ENCODE measurements around the gene IQCH.

The IQCH gene

DNA sequence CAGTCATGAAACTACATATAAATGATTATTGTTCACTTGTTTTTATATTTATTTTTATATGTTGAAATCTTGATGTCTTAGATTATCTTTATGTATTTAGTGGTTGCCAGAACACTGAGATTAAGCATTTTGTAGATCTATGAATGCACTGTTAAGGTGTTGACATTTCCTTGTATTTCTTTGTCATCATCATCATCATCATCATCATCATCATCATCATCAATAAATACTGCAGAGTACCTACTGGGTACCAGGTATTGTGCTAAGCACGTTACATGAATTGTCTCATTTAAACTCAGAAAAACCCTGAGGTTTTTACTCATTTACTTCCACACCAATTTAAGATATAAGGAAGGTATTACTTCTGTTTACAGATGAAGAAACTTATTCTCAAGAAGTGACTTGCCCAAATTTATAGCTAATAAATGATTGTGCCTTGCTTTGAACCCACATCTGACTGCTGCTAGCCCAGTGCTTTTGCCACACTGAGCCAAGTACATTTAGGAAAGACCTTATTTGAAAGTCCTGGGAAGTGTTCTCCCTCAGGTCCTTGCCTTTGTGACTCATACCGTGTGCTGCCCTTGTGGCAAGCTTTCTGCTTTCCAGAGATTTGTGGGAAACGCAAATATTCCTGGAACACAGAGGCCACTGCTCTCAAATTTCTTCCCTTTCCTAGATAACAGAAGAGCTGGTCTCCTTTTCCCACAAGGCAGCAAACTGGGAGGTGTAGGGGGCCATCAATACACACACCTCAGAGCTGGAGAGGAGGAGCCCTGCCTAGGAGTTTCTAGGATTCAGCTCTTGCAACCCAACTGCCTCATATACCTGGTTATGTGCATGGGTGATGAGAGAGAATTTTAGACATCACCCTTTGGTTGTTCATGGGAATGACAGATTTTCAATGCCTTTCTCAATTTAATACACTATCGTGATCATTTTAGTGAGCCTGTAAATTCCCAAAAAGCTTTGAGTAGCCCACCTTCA, 150.9 kb downstream of the IQCH start:
- no peak overlapping the region for H3K4me3 ChIP-seq (ENCODE audit: low read depth, low read length)
- no peaks in the 10 kb centered on the region for H3K9me3 ChIP-seq (ENCODE audit: severe bottlenecking)
- no peak for DNase-seq
- no peaks in the 10 kb centered on the region for H3K36me3 ChIP-seq
- no peaks in the 10 kb centered on the region for H3K27me3 ChIP-seq (ENCODE audit: insufficient read depth, low read depth, severe bottlenecking)
- no peak overlapping the region for H3K27ac ChIP-seq
- TF ChIP-seq, protein P1, sequence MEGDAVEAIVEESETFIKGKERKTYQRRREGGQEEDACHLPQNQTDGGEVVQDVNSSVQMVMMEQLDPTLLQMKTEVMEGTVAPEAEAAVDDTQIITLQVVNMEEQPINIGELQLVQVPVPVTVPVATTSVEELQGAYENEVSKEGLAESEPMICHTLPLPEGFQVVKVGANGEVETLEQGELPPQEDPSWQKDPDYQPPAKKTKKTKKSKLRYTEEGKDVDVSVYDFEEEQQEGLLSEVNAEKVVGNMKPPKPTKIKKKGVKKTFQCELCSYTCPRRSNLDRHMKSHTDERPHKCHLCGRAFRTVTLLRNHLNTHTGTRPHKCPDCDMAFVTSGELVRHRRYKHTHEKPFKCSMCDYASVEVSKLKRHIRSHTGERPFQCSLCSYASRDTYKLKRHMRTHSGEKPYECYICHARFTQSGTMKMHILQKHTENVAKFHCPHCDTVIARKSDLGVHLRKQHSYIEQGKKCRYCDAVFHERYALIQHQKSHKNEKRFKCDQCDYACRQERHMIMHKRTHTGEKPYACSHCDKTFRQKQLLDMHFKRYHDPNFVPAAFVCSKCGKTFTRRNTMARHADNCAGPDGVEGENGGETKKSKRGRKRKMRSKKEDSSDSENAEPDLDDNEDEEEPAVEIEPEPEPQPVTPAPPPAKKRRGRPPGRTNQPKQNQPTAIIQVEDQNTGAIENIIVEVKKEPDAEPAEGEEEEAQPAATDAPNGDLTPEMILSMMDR (IDR thresholded peaks at IDR 0.05; ENCODE audit: low read depth, low read length), result no peak

DNA sequence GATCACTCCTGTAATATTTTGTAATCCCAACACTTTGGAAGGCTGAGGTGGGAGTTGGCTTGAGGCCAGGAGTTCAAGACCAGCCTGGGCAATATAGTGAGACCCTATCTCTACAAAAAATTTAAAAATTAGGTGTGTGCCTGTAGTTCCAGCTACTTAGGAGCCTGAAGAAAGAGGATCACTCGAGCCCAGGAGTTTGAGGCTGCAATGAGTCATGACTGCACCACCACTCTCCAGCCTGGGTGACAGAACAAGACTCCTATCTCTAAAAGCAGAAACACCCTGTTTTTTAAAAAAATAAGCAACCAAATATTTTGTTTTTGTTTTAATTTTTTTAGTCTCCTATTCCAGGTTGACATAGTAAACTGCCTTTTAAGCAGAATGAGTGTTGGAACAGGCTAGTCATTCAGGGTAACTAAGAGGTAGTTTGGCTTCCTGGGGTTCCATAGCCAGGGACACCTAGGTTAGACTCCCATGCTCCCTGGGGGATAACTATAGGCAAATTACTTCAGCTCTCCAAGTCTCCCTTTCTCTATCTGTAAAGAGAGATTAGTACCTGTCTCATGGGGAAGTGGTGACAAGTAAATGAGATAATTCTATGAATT, 151.8 kb downstream of the IQCH start:
- no peak for DNase-seq
- H3K9me3 ChIP-seq (ENCODE audit: severe bottlenecking), result no peaks in the 10 kb centered on the region
- H3K27ac ChIP-seq, result no peak overlapping the region
- H3K27me3 ChIP-seq (ENCODE audit: insufficient read depth, low read depth, severe bottlenecking), result no peaks in the 10 kb centered on the region
- no peak overlapping the region for H3K4me3 ChIP-seq (ENCODE audit: low read depth, low read length)
- no peaks in the 10 kb centered on the region for H3K36me3 ChIP-seq
- TF ChIP-seq, protein P1 (IDR thresholded peaks at IDR 0.05; ENCODE audit: low read depth, low read length), result no peak

DNA sequence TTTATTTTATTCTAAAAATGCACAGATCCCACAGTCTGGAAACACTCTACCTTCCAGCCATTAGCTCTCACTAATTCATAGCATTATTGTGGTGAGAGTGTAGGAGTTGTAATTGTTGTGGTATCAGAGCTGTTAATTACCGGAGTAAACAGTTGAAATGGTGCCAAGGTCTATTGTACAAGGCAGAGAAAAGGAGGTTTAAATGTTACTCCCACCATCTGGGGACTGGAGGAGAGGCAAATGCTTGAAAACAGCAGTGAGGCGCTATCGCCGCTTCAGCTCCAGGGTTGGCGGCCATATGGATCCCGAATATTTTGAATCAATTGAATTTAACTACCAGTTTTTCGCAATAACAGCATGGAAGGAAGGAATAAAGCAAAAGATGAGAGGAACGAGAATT, 153.2 kb downstream of the IQCH start:
- TF ChIP-seq, protein P1 (IDR thresholded peaks at IDR 0.05; ENCODE audit: low read depth, low read length), result no peak
- H3K36me3 ChIP-seq, result no peaks in the 10 kb centered on the region
- H3K9me3 ChIP-seq (ENCODE audit: severe bottlenecking), result no peaks in the 10 kb centered on the region
- no peak overlapping the region for H3K27ac ChIP-seq
- H3K4me3 ChIP-seq (ENCODE audit: low read depth, low read length), result no peak overlapping the region
- H3K27me3 ChIP-seq (ENCODE audit: insufficient read depth, low read depth, severe bottlenecking), result no peaks in the 10 kb centered on the region
- DNase-seq, result no peak

DNA sequence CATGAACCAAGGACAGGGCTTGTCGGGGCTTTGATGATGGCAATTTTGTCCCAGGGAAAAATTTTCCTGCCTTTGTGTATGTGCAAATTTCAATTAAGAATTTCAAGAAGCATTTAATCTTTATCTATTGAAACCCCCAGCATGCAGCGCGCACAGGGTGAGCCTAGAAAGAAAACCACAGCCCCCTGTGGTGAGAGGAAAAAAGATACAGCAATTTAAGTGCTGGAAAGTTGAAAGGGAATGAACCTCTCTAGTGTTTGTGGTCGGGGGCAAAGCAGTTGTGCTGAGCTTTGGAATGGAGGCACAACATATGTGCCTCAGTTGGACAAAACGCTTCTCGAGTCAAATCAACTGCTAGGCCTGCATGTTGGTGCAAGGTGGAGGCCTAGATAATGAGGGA, 154.6 kb downstream of the IQCH start:
- no peak for DNase-seq
- Histone ChIP-seq H3K36me3 (no peaks in the 10 kb centered on the region), H3K27ac (no peak overlapping the region), H3K4me3 (ENCODE audit: low read depth, low read length) (no peak overlapping the region), H3K9me3 (ENCODE audit: severe bottlenecking) (no peaks in the 10 kb centered on the region), H3K27me3 (ENCODE audit: insufficient read depth, low read depth, severe bottlenecking) (no peaks in the 10 kb centered on the region)
- TF ChIP-seq, protein P1 (IDR thresholded peaks at IDR 0.05; ENCODE audit: low read depth, low read length), result no peak

DNA sequence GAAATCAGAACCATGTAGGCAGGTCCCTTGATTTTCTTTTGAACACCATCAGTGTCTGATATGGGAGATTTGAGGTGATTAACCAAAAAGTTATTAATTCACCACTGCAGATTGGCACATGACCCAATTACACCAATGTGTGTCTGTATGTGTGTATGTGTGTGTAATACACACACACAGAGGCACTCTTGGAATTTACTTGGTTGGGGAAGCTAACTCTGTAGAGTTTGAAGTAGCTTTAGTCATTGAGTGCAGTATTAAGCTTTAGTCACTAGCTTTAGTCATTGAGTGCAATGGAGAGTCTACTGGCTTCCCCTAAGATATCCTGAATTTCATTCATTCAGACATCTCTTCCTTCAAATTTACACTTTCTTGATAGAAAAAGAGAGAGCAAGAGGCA, 156.9 kb downstream of the IQCH start:
- H3K27me3 ChIP-seq (ENCODE audit: insufficient read depth, low read depth, severe bottlenecking), result no peaks in the 10 kb centered on the region
- no peak overlapping the region for H3K27ac ChIP-seq
- no peak for DNase-seq
- no peaks in the 10 kb centered on the region for H3K9me3 ChIP-seq (ENCODE audit: severe bottlenecking)
- H3K36me3 ChIP-seq, result no peaks in the 10 kb centered on the region
- no peak overlapping the region for H3K4me3 ChIP-seq (ENCODE audit: low read depth, low read length)
- TF ChIP-seq, protein P1 (IDR thresholded peaks at IDR 0.05; ENCODE audit: low read depth, low read length), result no peak
